HG02885 (cell line): ENCODE data around the gene DAPK2.
"Not testable (repeated sequence)": the region's sequence is repeated elsewhere in the genome, so short reads cannot be mapped to it uniquely, and the experiment has no call there.

Experiments used
- ATAC-seq: cut with Tn5 transposase; IDR thresholded peaks from one replicate; pipeline ENCODE4 v1.9.1; 2021; ENCODE audit warnings: mild to moderate bottlenecking; ENCODE audit not compliant: unreplicated experiment, poor library complexity

Gene DAPK2

DNA sequence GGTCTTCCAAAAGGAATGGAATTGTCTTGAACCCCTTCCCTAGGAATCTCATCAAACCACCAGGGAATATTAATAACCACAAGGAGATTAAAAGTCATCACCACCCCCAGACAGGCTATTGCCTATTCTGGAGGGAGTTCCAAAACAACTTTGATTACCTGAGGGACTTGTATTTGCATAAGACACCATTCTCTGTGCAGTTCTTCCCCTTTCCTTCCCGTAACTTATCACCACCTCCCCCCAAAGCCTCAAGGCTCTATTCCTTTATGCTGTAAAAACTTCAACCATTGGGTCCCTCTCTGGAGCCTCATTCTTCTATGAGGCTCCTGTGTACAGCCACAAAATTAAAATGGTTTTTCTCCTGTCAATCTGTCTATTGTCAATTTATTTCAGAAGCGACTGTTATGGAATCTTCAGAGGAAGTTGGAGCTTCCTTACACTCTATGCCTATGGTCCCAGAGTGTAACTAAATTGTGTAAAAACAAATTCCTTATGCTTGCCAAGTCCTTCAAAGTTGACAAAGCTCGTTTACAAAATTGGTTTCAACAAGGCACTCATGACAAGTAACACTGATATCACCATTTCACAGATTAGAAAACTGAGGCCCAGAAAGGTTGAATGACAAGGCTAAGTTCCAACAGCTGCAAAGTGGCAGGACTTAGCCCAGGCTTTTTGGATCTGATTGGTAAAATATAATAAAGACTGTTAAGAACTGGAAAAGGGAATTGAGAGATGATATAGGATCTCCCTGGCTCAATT, 144.2 kb downstream of the DAPK2 start:
- no peak for ATAC-seq

DNA sequence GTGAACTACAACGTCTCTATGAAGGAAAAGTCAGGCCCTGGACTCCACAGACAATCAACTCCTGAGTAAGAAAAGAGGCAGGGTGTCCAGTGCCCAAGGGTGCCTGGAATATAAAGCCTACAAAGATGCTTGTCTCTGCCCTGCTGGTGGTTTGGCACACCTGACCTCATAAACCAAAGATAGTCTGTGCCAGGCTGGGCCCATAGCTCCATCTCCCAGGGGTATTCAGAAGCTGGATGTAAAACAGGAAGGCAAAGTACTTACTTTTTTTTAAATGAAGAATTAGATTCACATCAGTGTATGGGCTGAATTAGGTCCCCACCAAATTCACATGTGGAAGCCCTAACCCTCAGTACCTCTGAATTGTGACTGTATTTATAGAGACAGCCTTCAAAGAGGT, 146.0 kb downstream of the DAPK2 start:
- no peak for ATAC-seq

DNA sequence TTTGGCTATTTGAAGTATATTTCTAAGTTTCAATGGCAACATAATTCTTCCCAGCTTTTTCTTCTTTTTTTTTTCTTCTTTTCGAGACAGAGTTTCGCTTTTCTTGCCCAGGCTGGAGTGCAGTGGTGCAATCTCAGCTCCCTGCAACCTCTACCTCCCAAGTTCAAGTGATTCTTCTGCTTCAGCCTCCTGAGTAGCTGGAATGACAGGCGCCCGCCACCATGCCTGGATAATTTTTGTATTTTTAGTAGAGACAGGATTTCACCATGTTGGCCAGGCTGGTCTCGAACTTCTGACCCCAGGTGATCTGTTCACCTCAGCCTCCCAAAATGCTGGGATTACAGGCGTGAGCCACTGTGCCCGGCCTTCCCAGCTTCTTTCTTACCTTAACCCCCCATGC, 146.7 kb downstream of the DAPK2 start:
- ATAC-seq = not testable (repeated sequence)

DNA sequence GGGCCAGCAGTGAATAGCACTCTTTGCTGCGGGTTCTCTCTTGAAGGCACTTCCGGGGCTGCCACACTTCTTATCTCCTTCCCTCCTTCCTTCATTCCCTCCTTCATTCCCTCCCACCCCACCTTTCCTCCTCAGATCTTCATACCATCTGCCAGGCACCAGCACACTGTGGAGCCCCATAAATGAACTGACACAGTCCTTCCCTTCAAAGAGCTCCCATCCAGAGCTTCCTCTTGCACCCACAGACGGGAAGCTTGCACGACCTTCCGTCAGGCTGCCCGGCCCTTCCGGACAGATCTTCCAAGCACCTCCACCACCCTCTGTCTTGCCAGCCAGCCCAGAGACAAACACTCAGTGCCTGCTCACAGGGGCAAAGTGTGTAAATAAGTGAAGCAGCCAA, 147.1 kb downstream of the DAPK2 start:
- ATAC-seq = no peak

DNA sequence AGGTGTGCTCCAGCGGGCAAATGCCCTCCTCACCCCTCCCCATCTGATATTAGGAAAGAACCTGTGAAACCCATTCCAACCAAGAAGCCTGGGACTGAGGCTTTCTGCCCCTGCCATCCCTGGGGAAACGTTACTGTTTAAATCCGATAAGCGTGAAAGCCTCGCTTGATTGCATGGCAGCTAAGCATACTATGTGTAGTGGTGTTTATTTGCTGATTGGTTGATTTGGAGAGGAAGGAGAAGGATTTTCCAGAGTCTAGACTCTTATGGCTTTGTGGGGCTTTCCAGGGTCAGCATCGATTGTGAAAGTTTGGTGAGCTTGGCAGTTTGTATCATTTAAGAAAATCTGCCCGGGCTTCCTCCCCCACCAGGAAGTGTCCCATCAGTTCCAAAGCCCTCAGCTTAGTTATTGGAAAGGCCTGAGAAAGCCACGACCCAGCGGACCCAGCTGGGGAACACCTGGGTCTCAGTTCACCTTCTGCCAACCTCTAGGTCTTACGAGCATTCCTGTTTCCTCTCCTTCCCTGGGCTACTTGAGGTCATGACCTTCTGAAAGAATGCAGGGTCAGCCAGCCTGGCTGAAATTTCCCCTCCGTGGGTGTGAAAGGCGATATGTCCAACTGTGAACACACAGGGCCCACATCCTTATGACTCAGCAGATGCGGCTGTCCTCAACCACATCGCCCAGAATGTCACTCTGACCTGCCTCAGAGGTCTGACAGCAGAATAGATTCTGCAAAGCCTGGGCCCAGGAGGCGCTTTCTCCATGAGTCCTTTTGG, 149.8 kb downstream of the DAPK2 start:
- ATAC-seq = peak; percentile 73

DNA sequence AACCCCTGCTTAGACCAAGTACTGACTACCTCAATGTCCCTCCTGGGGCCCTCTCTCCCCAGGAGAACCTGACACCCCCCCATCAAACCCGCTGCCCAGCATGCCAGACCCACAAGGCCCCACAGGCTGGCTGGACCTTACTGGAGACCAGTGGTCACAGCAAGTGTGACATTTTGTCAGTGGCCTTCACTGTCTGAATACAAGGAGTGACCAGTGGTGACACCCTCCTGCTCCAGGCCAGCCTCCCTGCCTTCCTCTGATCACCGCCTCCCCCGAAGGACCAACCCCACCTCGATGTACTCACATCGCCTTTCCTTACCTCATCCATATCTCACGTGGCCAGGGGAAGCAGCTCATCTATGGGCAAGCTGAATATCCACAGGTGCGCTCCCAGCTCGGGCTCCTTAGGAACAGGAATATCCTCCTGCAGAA, 150.5 kb downstream of the DAPK2 start:
- no peak for ATAC-seq

DNA sequence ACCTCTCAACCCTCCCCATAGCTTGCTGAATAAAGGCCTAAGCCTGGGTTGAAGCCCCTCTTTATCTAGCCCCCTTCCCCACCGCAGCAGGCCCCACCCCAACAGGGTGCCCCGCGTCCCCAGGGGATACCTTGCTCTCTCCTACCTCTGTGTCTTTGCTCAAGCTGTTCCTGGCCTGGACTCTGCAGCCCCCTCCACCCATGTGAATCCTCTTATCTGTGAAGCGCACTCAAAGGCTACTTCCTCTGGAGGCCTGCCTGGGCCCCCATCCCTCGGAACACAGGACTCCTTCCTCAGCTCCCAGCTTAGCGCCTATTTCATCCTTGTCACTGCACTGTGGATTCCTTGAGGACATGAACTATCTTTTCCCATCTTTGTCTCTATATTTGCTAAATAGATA, 151.1 kb downstream of the DAPK2 start:
- no peak for ATAC-seq

DNA sequence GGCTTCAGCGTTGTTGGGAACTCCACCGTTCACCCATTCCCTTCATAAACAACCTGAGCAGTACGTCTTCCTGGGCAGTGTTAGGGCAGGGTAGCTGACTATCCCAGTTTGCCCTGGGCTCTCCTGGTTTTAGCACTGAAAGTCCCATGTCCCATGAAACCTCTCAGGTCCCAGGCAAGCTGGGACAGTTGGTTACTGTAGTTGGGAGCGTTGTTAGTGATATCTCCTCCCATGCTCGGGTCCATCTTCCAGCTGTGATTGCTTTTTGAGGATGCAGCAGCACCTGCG, 151.7 kb downstream of the DAPK2 start:
- ATAC-seq = no peak

DNA sequence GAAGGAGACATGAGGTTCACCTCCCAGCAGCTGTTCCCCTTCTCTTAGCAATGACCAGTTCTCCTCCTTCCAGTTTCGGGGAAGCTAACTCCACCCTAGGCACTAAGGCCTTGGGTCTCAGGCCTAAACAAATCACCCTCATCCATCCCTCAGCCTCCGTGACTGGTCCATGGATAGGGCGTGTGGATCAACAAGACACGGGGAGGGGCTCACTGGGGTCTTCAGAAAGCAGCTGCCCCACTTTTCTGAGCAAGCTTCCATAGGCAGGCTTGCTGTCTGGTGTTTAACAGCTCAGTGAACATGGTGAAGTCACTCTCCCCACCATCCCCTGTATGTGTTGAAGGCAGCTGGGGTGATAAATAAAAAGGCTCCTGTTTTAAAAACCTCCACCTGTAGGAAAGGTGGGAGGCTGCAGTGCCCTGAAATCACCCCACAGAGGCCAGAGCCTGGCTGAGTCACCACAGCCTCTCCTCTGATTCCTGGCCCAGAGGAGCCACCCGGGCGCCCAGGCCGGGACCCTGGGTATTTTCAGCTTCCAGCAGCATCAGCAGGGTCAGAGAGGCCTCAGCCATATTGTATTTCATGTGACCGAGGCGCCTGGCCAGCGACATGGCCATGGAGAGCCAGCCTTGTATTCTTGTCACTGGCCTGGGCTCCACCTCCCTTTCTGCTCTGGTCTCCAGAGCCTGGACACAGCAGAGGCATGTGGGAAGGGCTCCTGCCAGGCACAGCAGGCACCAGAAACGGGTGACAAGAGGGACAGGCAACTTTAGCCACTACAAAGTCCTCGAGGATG, 152.2 kb downstream of the DAPK2 start:
- ATAC-seq = no peak

DNA sequence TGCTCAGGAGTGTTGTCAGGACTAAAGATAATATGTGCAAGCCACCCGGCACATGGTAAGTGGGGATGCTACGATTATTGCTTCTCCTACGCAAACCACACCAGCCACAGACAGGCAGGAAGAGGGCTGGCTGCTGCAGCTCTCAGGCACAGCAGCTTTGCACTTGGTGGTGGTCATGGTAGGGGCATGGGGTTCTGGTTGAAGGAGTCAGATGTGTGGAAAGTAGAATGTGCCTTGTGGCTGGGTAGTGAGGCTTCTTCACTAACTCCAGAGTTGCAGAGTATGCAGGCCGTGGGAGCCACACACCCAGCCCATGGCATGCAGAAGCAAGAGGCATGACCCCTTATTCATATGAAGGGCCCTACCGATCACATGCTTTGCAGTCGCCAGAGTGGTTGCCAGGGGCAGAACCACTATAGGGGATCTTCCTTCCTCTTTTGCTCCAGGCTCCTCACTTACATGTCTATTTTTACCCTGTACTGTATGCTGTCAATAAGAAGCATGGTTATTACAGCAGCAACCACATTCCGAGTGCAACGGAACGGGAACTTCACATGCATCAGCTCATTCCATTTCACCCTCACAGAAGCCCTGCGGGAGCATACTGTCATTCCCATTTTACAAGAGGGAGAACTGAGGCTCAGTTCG, 153.4 kb downstream of the DAPK2 start:
- peak; percentile 54 for ATAC-seq

DNA sequence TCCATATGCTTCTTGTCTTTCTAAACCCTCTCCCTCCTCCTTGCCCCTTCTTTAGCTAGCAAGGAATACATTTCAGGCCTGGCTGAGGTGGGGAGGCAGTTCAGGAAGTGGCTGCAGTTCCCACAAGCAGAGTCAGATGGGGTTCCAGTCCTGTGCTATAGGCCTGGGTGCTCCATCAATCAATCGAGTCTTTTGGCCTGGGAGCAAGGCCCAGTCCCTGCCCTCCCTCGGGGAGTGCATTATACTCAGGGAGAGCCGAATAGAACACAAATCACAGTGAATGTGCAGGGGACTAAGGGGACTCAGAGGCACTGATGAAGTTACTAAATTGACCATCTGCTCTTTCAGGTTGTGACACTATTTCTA, 154.5 kb downstream of the DAPK2 start:
- ATAC-seq = no peak

DNA sequence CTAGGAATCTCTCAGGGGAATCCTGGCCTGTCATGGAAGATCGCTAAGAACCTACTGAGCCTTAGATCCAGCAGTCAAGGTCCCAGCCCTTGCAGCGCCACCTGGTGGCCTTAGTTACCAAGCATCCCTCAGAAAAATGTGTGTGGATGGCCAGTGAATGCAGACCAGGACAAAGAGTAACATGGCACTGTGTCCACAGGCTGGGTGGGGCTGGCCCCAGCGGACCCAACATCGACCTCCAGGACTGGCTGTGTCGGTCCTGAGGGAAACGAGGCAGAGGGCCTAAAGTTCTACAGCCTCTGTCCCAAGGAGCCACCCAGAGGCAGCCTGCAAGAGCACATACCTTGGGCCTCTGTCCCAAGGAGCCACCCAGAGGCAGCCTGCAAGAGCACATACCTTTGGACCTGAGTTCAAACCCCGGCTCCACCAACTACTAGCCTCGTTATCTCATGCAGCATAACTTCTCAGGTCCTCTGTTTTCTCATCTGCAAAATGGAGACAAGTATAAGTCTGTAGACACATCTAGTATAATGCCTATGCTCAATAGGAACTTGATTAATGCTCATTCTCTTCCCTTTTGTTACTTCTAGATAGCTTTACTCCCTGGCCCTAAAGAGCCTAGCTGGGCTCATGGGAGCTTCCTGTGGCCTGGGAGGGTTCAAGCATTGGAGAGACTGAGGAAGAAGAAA, 155.1 kb downstream of the DAPK2 start:
- no peak for ATAC-seq

DNA sequence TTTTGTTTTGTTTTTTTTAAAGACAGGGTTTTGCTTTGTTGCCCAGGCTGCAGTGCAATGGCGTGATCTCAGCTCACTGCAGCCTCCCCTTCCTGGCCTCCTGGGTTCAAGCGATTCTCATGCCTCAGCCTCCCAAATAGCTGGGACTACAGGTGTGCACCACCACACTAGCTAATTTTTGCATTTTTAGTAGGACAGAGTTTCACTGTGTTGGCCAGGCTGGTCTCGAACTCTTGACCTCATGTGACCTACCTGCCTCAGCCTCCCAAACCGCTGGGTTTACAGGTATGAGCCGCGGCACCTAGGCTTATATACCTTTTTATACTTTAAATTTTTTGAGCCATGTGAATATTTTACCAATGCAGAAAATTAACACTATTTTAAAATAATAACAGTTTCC, 155.7 kb downstream of the DAPK2 start:
- ATAC-seq = no peak

DNA sequence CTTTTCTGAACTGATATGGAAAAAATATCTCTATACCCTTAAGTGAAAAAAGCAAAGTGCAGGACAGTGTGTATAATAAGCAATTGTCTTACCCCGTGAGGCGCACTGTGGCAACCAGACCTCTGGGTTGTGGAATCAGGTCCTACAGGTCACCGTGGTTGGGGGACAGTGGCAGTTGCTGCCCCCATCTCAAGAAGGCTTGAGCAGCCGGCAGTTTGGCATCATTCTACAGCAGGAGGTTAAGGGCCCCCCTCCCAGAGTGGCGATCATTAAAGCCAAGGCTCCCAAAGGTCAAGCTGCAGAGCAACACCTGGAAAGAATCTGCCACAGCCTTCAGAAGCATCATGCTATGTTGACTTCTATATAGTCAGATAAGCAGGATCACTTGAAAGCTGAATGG, 156.5 kb downstream of the DAPK2 start:
- no peak for ATAC-seq

DNA sequence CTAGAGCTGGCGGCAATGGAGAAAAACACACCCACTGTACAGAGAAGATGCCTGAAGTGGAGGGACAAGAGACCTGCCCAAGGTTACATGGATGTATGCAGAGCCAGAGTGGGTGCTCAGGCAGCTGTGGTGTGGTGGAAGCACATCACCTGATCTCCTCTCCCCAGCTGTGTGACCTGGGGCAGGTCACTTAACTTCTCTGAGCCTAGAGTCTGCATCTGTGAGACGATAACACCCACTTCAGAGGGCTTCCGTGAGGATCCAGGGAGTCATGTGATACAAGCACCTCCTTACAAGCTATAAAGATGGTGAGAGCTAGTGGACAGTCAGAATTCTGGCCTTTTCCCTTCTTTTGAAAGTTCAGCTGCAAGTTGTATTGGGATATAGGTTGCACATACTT, 157.5 kb downstream of the DAPK2 start:
- no peak for ATAC-seq

DNA sequence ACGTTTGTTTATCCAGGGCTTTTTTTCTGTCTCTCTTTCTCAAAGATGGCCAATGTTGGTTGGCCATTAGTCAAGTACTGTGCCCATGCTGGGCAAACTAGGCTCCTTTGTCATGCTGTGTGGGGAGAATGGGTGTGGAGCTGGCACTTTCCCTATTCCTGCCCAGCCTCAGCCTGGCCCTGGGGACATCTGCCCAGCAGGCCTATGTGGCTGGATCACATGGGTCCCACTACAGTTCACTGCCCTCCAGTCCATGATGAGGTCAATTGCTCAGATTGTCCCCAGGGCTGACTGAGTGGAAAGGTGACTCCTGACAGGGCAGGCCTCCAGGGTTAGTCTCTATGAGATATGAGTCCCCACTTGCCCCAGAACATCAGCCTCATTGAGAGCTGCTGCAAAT, 158.1 kb downstream of the DAPK2 start:
- no peak for ATAC-seq

DNA sequence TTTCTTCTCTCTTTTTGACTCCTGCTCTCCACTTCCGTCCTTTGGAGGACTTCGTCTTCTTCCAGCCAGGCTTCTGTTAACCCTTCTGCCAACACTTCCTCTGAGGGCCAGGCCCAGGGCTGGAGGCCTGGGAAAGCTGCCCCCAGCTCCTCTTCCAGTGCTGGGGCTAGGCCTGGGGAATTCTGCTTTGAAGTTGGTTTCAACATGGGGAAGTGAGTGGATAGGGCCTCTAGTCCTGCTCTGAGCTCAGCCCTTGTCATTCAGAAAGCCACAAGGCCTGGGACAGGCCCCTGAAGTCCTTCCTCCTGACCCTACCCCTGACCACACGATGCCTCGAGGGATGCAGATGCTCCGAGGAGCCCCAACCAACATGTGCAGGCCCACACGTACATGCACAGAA, 158.7 kb downstream of the DAPK2 start:
- ATAC-seq = no peak

DNA sequence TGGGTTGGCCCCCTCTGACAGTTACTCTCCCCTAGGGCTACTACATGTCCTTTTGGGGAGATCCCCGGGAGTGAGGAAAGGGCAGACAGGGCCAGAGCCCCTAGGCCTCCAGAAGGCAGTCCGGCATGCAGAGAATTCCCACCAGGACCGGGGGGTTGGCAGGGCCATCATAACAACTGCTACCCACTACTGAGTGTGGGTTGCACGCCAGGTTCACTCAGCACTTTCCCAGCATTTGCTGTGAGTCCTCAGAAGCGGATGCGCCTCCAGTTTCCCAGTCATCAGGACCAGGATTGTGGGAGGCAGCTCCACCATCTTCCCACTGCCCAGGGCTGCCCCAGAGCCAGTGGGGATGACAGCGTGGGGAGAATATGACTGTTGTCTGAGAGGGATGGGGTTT, 161.3 kb downstream of the DAPK2 start:
- ATAC-seq = no peak

DNA sequence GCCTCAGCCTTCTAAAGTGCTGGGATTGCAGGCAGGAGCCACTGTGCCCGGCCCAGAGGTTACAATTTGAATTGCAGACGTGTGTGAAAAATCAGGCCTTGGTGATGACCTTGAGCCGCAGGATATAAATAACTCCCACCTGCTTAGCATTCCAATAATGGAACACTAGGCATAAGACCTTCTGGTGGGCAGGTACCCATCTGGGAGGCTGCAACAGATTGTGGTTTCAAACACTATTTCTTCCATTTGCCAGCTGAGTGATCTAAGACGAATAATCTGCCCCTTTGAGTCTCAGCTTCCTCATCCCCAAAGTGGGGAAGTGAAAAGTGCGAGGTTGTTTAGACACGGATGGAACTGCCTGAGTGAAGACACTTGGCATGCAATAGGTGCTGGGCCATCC, 164.9 kb downstream of the DAPK2 start:
- no peak for ATAC-seq

DNA sequence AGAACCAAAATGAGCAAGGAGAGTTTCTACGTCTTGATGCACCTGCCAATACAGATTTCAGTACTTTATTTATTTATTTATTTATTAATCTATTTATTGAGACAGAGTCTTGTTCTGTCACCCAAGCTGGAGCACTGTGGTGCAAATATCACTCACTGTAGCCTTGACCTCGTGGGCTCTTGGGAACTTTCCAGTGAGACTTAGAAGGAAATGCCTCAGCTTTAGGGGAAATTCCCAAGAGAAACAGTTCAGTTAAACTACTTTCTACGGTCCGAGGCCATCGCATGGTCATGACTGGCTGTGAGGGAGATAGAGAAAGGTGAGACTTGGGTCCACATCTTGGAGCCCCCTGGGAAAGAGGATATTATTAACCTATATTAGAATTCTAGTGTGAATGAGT, 165.5 kb downstream of the DAPK2 start:
- ATAC-seq = no peak
